Peyer's patch (tissue), 4 donors: ENCODE measurements around the gene TLE6. TPM values are rescaled to one million over a fixed set of nuclear protein-coding genes. Genes with fewer than 3 reads are reported as not detected.

Experiments
- DNase-seq, 3 donors: peaks; one replicate each; pipeline ENCODE4 v3.0.0-alpha.2; 2017 to 2019
- H3K27ac ChIP-seq, 4 donors: fragments of 200-600 bp; sonication (generic); one replicate each; pipeline ENCODE4 v1.5.1; 2016 to 2019
- H3K27me3 ChIP-seq, 2 donors: fragments of 200-600 bp; sonication (generic); one replicate each; pipeline ENCODE4 v1.5.1; 2019
- H3K36me3 ChIP-seq, 3 donors: fragments of 200-600 bp; sonication (generic); one replicate each; pipeline ENCODE4 v1.5.1; 2016 to 2019
- H3K4me1 ChIP-seq, 4 donors: fragments of 200-600 bp; sonication (generic); one replicate each; pipeline ENCODE4 v1.5.1; 2016 to 2019
- H3K4me3 ChIP-seq, 4 donors: fragments of 200-600 bp; sonication (generic); 1 replicate in 3 of 4; 2 replicates in 1 of 4; pipeline ENCODE4 v1.5.1; 2016 to 2019; ENCODE audit warnings: mild to moderate bottlenecking in 1 of 4
- H3K9me3 ChIP-seq, 4 donors: fragments of 200-600 bp; sonication (generic); one replicate each; pipeline ENCODE4 v1.5.1; 2016 to 2019; ENCODE audit warnings: mild to moderate bottlenecking in 1 of 4
- POLR2A ChIP-seq, 2 donors: fragments of 450-650 bp; IDR thresholded peaks; one replicate each; pipeline ENCODE4 v1.5.1; 2017; ENCODE audit warnings: antibody characterized with exemption in 2 of 2, mild to moderate bottlenecking in 2 of 2, moderate library complexity in 2 of 2
- total RNA-seq, 4 donors: library from RNA; depleted of rRNA; stranded (reverse); fragments of >200 nt; gene quantifications; one replicate each; pipeline ENCODE4 v1.1.0, GENCODE V29; 2016
- TF ChIP-seq, protein P1 (sequence below), 6 experiments: fragments of 450-650 bp in 4 of 6; fragments of 200-600 bp in 2 of 6; sonication (generic) in 1 of 6; IDR thresholded peaks; one replicate each; pipeline ENCODE4 v1.5.1; 2017 to 2019; ENCODE audit warnings: antibody characterized with exemption in 6 of 6, mild to moderate bottlenecking in 3 of 6, moderate library complexity in 1 of 6

Gene TLE6
- total RNA-seq, 4 donors from 2014 or later: 1.9 to 2.5 TPM; not detected in 2

DNA sequence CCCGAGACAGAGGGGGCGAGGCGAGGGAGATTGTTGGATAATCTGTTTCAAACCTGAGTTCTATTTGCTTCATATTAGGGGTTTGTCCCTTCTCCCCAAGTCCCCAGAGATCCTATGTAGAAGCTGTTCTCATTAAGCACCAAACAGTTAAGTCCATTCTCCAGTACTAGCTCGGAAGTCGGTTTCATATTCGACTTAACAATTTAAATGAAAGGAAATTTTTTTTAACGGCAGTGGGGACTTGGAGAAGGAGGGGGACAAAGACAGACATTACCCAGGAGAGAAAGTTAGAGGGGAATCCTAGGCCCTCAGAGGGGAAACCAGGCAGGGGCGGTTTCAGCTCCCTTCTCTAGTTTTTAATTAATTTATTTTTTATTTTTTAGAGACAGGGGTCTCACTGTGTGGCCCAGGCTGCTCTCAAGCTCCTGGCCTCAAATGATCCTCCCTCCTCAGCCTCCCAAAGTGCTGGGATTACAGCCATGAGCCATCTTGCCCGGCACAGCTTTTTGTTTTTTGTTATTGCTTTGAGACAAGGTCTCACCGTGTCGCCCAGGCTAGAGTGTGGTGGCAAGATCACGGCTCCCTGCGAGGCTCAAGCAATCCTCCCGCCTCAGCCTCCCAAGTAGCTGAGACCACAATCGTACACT is 65.4 kb downstream of the TLE6 start:
- DNase-seq: no peak
- Histone ChIP-seq H3K36me3 (no peaks in the 10 kb centered on the region), H3K27ac (peak overlapping the region in 1 of 4 donors; percentile 38), H3K27me3 (no peaks in the 10 kb centered on the region), H3K4me1 (peaks cover 0 to 6% (median 2%) of the 10 kb centered on the region in 4 donors), H3K4me3 (no peak overlapping the region), H3K9me3 (no peaks in the 10 kb centered on the region)
- TF ChIP-seq, protein P1, sequence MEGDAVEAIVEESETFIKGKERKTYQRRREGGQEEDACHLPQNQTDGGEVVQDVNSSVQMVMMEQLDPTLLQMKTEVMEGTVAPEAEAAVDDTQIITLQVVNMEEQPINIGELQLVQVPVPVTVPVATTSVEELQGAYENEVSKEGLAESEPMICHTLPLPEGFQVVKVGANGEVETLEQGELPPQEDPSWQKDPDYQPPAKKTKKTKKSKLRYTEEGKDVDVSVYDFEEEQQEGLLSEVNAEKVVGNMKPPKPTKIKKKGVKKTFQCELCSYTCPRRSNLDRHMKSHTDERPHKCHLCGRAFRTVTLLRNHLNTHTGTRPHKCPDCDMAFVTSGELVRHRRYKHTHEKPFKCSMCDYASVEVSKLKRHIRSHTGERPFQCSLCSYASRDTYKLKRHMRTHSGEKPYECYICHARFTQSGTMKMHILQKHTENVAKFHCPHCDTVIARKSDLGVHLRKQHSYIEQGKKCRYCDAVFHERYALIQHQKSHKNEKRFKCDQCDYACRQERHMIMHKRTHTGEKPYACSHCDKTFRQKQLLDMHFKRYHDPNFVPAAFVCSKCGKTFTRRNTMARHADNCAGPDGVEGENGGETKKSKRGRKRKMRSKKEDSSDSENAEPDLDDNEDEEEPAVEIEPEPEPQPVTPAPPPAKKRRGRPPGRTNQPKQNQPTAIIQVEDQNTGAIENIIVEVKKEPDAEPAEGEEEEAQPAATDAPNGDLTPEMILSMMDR (IDR thresholded peaks at IDR 0.05): no peak
- no peak for TF ChIP-seq POLR2A (IDR thresholded peaks at IDR 0.05)

Other genes with a start within 250 kb of the TLE6 start
- 10 to 100 TPM; 22.1 to 29.7 (median 26.0) TPM for gene SLC39A3, start 237.5 kb upstream of the TLE6 start, total RNA-seq
- 10 to 100 TPM; 26.4 to 62.5 (median 45.7) TPM for gene SGTA, start 194.3 kb upstream of the TLE6 start, total RNA-seq
- gene THOP1, start 192.1 kb upstream of the TLE6 start, total RNA-seq: 100 to 1,000 TPM in 1 of 4 donors, 10 to 100 TPM in 3; 24.3 to 142 (median 49.5) TPM
- 10 to 100 TPM in 1 of 4 donors, 1 to 10 TPM in 3; 2.5 to 15.4 (median 6.7) TPM for gene ZNF554, start 157.7 kb upstream of the TLE6 start, total RNA-seq
- 1 to 10 TPM; 4.4 to 5.8 (median 4.4) TPM for gene ZNF555, start 136.1 kb upstream of the TLE6 start, total RNA-seq
- not detected for gene ZNF556, start 110.2 kb upstream of the TLE6 start, total RNA-seq
- gene ZNF57, start 76.6 kb upstream of the TLE6 start, total RNA-seq: 10 to 100 TPM in 3 of 4 donors, 1 to 10 TPM in 1; 2.5 to 24.1 (median 19.3) TPM
- 1 to 10 TPM; 3.7 to 7.5 (median 5.6) TPM for gene ZNF77, start 32.6 kb upstream of the TLE6 start, total RNA-seq
- 10 to 100 TPM in 3 of 4 donors, 1 to 10 TPM in 1; 4.6 to 45.2 (median 29.2) TPM for gene TLE2, start 51.7 kb downstream of the TLE6 start, total RNA-seq
- 100 to 1,000 TPM; 134 to 366 (median 289) TPM for gene TLE5, start 84.9 kb downstream of the TLE6 start, total RNA-seq
- 100 to 1,000 TPM; 120 to 557 (median 456) TPM for gene GNA11, start 116.8 kb downstream of the TLE6 start, total RNA-seq
- gene GNA15, start 158.5 kb downstream of the TLE6 start, total RNA-seq: 10 to 100 TPM in 1 of 4 donors, 1 to 10 TPM in 2, not detected in 1; 1.2 to 12.4 (median 1.5) TPM
- 1 to 10 TPM; 1.6 to 9.9 (median 2.5) TPM for gene S1PR4, start 201.2 kb downstream of the TLE6 start, total RNA-seq
- 100 to 1,000 TPM in 3 of 4 donors, 10 to 100 TPM in 1; 84.2 to 126 (median 117) TPM for gene NCLN, start 208.4 kb downstream of the TLE6 start, total RNA-seq
- not detected for gene CELF5, start 247.1 kb downstream of the TLE6 start, total RNA-seq